GM12873 (cell line): ENCODE measurements around the gene HOXA5.

Source experiments
- CTCF ChIP-seq: IDR thresholded peaks from 2 replicates; pipeline ENCODE4 v1.5.1; 2012; ENCODE audit warnings: low read depth, mild to moderate bottlenecking, moderate library complexity, low read length, control low read depth; ENCODE audit not compliant: insufficient read depth; ENCODE audit errors: missing control alignments

HOXA5 gene

DNA sequence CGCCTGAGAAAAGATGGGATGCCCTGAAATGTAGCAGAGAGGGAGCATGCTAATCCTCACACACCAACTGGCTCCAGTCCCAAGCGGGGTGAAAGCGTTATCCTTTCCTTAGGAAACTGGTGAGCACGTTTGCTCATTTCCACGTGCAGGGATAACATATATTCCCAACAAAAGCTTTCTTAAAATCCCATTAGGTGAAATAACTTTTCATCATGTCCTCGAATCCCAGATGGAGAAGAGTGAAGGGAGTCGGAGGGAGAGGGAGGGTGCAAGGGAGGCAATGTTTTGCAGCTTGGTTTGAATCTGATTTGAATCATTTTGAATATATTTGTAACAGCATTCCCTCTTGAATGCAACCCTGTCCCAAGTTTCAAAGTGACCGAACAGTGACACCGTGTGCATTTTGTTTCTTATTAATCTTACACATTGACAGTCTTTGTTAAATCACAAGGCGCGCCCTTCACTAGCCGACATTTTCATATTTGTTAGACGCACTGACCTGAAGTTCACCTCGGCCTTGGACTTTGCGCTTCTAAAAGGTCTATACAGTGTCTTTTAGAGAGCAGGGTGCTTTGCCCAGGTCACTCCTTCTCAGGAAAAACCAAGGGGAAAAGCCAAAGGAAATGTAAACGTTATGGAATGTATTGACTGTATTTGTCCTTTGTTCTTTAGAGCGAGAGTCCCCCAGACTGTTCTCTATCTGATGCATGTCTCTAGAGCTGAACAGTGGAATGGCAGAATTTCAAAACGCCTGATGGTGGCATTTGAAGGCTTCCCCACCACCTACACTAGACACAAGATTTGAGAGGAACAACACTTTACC lies 9.9 kb downstream of the HOXA5 start:
- no peak for TF ChIP-seq CTCF

GRCh38 chr7:27132978-27133377 lies 10.5 kb downstream of the HOXA5 start:
- no peak for TF ChIP-seq CTCF

DNA sequence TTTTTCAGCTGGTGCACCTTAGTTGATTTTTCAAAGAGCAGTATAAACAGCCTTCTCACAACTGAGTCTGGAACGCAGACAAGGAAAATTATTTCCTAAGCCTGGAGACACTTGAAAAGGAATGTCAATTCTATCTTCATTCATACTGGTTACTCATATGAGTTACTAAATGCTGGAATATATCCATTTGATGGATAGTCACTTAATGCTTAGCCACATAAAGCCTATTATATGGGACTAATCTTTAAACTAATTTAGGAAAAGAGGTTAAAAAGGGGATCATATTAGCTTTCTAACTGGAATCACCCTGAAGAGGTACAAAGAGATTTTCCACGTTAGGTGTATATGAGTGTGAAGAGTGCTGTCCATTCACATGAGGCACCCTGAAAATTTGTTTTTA lies 11.3 kb downstream of the HOXA5 start:
- TF ChIP-seq CTCF, result no peak

DNA sequence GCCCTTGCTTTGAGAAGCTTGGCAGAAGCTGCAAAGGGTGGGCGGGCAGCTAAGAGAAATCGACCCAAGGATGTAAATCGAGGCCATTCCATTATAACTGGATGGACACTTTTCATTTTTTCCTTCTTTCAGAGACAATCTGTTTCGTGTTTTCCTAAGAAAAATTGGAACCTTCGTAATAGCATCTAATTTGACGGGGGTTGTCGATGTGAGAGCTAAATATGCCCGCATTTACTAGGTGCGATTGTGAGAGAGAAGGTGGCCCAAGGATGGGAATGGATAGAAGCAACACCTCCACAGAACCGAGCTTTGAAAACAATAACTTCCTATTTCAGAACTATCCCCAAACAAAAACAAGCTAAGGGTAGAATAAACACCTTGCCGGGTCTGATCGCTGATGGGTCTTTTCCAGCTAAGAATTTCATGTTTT lies 12.1 kb downstream of the HOXA5 start:
- TF ChIP-seq CTCF, result no peak

DNA sequence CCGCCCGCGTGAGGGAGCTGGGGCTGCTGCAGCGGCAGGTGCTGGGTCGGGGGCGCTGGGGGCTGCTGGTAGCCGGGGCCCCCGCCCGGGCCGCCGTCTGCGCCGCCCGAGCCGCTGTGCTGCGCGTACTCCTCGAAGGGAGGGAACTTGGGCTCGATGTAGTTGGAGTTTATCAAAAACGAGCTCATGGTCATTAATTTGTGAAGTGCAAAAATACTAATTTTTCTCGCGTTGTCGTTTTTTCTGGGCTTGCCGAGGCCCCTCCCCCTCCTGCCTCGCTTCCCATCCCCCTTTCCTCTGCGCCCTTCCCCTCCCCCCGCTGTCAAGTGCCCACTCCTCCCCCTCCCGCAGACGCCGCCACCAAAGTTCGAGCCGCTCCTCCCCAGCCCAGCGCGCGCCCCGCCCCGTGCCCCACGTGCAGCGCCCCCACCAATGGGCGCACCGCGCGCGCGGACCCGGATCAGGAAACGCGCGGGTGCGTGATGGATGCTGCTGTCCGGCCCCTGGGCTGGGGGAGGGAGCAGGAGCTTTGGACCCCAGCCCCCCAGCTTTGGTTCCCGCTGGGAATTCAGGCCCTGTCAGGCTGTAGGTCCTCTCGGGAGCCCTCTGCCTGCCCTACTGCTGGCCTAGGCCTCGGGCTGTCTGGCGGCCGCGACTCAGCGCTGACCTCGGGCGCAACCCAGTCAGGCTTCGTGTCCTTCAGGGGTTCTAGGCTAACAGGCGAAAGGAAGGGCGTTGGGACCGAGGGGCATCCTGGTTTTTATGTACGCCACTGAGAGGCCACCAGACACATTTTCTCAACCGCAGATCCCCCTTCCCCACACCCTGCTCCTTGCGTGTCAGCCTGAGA lies 12.7 kb downstream of the HOXA5 start, which contains the start of gene HOXA4:
Gene HOXA4, minus strand, starts transcription at position 218 of the 850 bp plus-strand sequence. Its CDS starts 24 bp downstream, at position 194.
- no peak for TF ChIP-seq CTCF

DNA sequence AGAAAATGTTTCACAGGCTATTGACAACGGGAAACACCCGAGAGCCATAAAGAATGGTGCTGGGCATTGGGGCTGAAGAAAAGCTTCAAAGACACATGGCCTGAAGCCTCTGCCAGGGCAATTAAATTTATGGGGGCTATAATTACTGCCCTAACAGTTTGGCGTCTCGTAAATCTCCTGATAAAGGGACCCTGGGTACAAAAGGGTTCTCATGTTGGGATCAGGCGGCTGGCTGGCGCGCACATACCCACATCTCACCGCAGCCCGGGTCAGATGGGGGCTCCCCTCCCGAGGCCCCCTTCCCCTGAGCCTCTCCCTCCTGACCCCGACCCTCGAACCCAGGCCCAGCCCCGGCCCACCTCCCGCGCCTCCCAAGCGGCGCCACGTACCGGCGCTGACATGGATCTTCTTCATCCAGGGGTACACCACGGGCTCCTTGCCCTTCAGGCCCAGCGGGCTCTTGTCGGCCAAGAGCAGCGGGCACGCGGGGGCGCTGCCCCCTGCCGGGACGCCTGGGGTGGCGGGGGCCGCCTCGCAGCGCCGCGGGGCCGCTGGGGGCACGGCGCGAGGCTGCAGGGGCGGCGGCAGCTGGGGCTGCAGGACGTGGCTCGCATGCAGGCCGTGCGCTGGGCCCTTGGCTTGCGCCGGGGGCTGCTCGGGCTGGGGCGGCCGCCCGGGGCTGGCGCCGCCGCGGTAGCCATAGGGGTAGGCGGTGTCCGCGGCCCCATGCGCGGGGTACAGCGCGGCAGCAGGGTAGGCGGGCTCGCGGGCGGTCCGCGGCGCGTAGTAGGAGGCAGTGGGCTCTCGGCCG lies 13.5 kb downstream of the HOXA5 start:
- TF ChIP-seq CTCF, result no peak
